Measurements from ENCODE around the gene FAM78A.

- TF ChIP-seq CTCF (conservative IDR thresholded peaks at IDR 0.05; ENCODE audit: low read length), result no peak
- no peak for TF ChIP-seq EZH2phosphoT487 (IDR thresholded peaks at IDR 0.05; ENCODE audit: borderline replicate concordance)
These were observed 40.1 kb downstream of the FAM78A start for GRCh38 chr9:131236161-131236560.
